SK-N-SH (cell line): ENCODE measurements around the gene VIM. TPM values are rescaled to one million over a fixed set of nuclear protein-coding genes. Genes with fewer than 3 reads are reported as not detected.

ENCODE experiments used
- CTCF ChIA-PET: fragments of 300-600, 350-600 bp; formaldehyde crosslinking; extraction: SDS; loops from one replicate; lab custom pipeline; 2021; lab: Yijun Ruan, JAX
- POLR2A ChIA-PET: fragments of 350-600 bp; sonication (Branson Sonifier 250); formaldehyde crosslinking; extraction: SDS; loops from one replicate; lab custom pipeline; 2020; ENCODE audit warnings: antibody characterized with exemption, inconsistent platforms; lab: Yijun Ruan, JAX
- DNase-seq: peaks from one replicate; pipeline ENCODE4 v3.0.0; 2012
- H2AFZ ChIP-seq: fragments of 200-600 bp; sonication (generic); 2 replicates; pipeline ENCODE4 v1.8.1; 2016; ENCODE audit warnings: antibody characterized with exemption, mild to moderate bottlenecking, low read depth
- H3F3A ChIP-seq: fragments of 200-600 bp; sonication (generic); replicated peaks from 2 replicates; pipeline ENCODE3; 2016; ENCODE audit warnings: antibody characterized with exemption, mild to moderate bottlenecking; ENCODE audit not compliant: insufficient read depth
- H3K27ac ChIP-seq, 2 experiments: fragments of 200-500 bp in 1 of 2; fragments of 200-600 bp in 1 of 2; sonication (Bioruptor generic) in 1 of 2; sonication (generic), shearing (Covaris generic) in 1 of 2; 2 replicates each; pipeline versions ENCODE4 v1.5.1 to v1.6.1; 2014 to 2016; ENCODE audit warnings: low read depth in 2 of 2, inconsistent platforms in 1 of 2, low read length in 1 of 2, mild to moderate bottlenecking in 1 of 2, mixed read lengths in 1 of 2
- H3K27me3 ChIP-seq: fragments of 200-600 bp; sonication (generic), shearing (Covaris generic); 2 replicates; pipeline ENCODE4 v1.6.1; 2016; ENCODE audit warnings: mixed run types; ENCODE audit not compliant: insufficient read depth
- H3K36me3 ChIP-seq, 2 experiments: fragments of 200-500 bp in 1 of 2; fragments of 200-600 bp in 1 of 2; sonication (Bioruptor generic) in 1 of 2; sonication (generic) in 1 of 2; replicated peaks in 1 of 2; 2 replicates each; pipeline versions ENCODE3 to v1.5.1; 2014 to 2016; ENCODE audit warnings: low read length in 1 of 2, mild to moderate bottlenecking in 1 of 2; ENCODE audit not compliant: insufficient read depth in 2 of 2, control insufficient read depth in 1 of 2
- H3K4me1 ChIP-seq, 2 experiments: fragments of 200-500 bp in 1 of 2; fragments of 200-600 bp in 1 of 2; sonication (Bioruptor generic) in 1 of 2; sonication (generic), shearing (Covaris generic) in 1 of 2; 2 replicates each; pipeline versions ENCODE4 v1.5.1 to v1.6.1; 2014 to 2016; ENCODE audit warnings: low read depth in 1 of 2, low read length in 1 of 2, mixed run types in 1 of 2; ENCODE audit not compliant: insufficient read depth in 2 of 2, control insufficient read depth in 1 of 2
- H3K4me2 ChIP-seq: fragments of 200-600 bp; sonication (generic), shearing (Covaris generic); 2 replicates; pipeline ENCODE4 v1.6.1; 2017; ENCODE audit warnings: mixed run types
- H3K4me3 ChIP-seq, 2 experiments: fragments of 200-500 bp in 1 of 2; fragments of 200-600 bp in 1 of 2; sonication (Bioruptor generic) in 1 of 2; sonication (generic), shearing (Covaris generic) in 1 of 2; 2 replicates each; pipeline versions ENCODE4 v1.5.1 to v1.8.1; 2014 to 2016; ENCODE audit warnings: low read depth in 2 of 2, inconsistent platforms in 1 of 2, low read length in 1 of 2, mild to moderate bottlenecking in 1 of 2, mixed read lengths in 1 of 2, moderate library complexity in 1 of 2
- H3K79me2 ChIP-seq: fragments of 200-600 bp; sonication (generic); 2 replicates; pipeline ENCODE4 v1.8.1; 2017; ENCODE audit warnings: mild to moderate bottlenecking; ENCODE audit not compliant: insufficient read depth
- H3K9ac ChIP-seq: fragments of 200-600 bp; sonication (generic); 2 replicates; pipeline ENCODE4 v1.6.1; 2017; ENCODE audit warnings: mixed run types
- H3K9me2 ChIP-seq: fragments of 200-600 bp; sonication (generic); 2 replicates; pipeline ENCODE4 v1.6.1; 2017; ENCODE audit warnings: mixed run types
- H3K9me3 ChIP-seq: fragments of 200-600 bp; sonication (generic); 2 replicates; pipeline ENCODE4 v1.6.1; 2017; ENCODE audit warnings: mixed run types, mild to moderate bottlenecking, moderate library complexity
- H4K20me1 ChIP-seq: fragments of 200-600 bp; sonication (generic); 2 replicates; pipeline ENCODE4 v1.6.1; 2017; ENCODE audit warnings: mild to moderate bottlenecking, mixed run types; ENCODE audit not compliant: insufficient read depth
- ELF1 ChIP-seq: IDR thresholded peaks from 2 replicates; pipeline ENCODE4 v1.4.0; 2012
- EP300 ChIP-seq, 2 experiments: IDR thresholded peaks; 2 replicates each; pipeline versions ENCODE4 v1.4.0 to v1.6.1; 2012; ENCODE audit warnings: borderline replicate concordance in 1 of 2, low read depth in 1 of 2, low read length in 1 of 2
- EZH2phosphoT487 ChIP-seq: fragments of 200-600 bp; sonication (generic); IDR thresholded peaks from 2 replicates; pipeline ENCODE4 v1.6.1; 2017; ENCODE audit warnings: low read depth, mixed run types, mild to moderate bottlenecking, antibody characterized with exemption, moderate library complexity, borderline replicate concordance
- FOSL2 ChIP-seq: IDR thresholded peaks from 2 replicates; pipeline ENCODE4 v1.4.0; 2012; ENCODE audit warnings: low read depth, mild to moderate bottlenecking, moderate library complexity, borderline replicate concordance
- FOXJ3 ChIP-seq: sonication (generic); formaldehyde crosslinking; IDR thresholded peaks from 2 replicates; pipeline ENCODE4 v1.5.1; 2020; ENCODE audit warnings: mild to moderate bottlenecking, missing genetic modification reagents
- RAD21 ChIP-seq: IDR thresholded peaks from 2 replicates; pipeline ENCODE4 v1.6.1; 2012; ENCODE audit warnings: mild to moderate bottlenecking, low read length
- SIN3A ChIP-seq: IDR thresholded peaks from 2 replicates; pipeline ENCODE4 v1.6.1; 2012; ENCODE audit warnings: low read depth, mild to moderate bottlenecking, low read length, moderate library complexity, borderline replicate concordance
- YY1 ChIP-seq: IDR thresholded peaks from 2 replicates; pipeline ENCODE4 v1.4.0; 2012; ENCODE audit warnings: low read depth, mild to moderate bottlenecking
- WGBS: methylation state at CpG from one replicate; pipeline ENCODE4 v1.1.6; 2017; ENCODE audit warnings: low lambda C conversion rate; 5-methylcytosine and 5-hydroxymethylcytosine counted together
- polyA plus RNA-seq, 3 experiments: library from polyadenylated mRNA; depleted of rRNA; stranded (reverse); fragments of >200 nt; gene quantifications; 2 replicates each; pipeline ENCODE4 v1.2.3, GENCODE V29; 2012
- TF ChIP-seq, protein P1 (sequence below): IDR thresholded peaks from 2 replicates; pipeline ENCODE4 v1.4.0; 2012; ENCODE audit warnings: low read depth, borderline replicate concordance
- TF ChIP-seq, protein P2 (sequence below): fragments of 200-600 bp; sonication (generic); IDR thresholded peaks from 2 replicates; pipeline ENCODE4 v1.6.1; 2017; ENCODE audit warnings: antibody characterized with exemption, mild to moderate bottlenecking, moderate library complexity
- TF ChIP-seq, protein P3 (sequence below): IDR thresholded peaks from 2 replicates; pipeline ENCODE4 v1.6.1; 2012; ENCODE audit warnings: mild to moderate bottlenecking, low read depth, low read length, moderate library complexity

Gene VIM
- polyA plus RNA-seq, 1 of the 3 experiments (the other 2 are of a cell fraction): 5,016 TPM

DNA sequence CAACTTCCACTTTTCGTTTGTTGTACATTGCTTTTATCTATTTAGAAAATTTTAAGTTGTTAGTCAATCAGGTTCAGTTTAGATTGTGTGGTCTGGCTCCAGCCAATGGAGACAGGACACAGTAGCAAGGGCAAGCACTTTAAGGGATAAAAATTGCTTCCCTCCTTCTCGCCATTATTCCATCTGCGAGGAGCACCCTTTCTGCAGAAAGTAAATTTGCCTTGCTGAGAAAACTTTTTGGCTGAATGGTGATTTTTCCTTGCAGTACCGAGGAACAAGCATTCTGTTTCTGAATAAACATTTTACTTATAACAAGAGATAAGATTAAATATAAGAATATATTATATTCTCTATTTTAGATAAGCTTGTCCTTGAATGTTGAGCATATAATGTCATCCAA is 34.5 kb downstream of the VIM start:
- no peaks in the 10 kb centered on the region for H3K36me3 ChIP-seq
- DNase-seq: no peak
- peaks cover 14% of the 10 kb centered on the region; the same call in 1 of the 2 replicates for H3K9me3 ChIP-seq
- no peak overlapping the region for H3K27ac ChIP-seq
- POLR2A ChIA-PET: no interaction called here
- H3K4me3 ChIP-seq: no peak overlapping the region
- TF ChIP-seq ELF1: no peak
- TF ChIP-seq SIN3A: no peak
- TF ChIP-seq, protein P1, sequence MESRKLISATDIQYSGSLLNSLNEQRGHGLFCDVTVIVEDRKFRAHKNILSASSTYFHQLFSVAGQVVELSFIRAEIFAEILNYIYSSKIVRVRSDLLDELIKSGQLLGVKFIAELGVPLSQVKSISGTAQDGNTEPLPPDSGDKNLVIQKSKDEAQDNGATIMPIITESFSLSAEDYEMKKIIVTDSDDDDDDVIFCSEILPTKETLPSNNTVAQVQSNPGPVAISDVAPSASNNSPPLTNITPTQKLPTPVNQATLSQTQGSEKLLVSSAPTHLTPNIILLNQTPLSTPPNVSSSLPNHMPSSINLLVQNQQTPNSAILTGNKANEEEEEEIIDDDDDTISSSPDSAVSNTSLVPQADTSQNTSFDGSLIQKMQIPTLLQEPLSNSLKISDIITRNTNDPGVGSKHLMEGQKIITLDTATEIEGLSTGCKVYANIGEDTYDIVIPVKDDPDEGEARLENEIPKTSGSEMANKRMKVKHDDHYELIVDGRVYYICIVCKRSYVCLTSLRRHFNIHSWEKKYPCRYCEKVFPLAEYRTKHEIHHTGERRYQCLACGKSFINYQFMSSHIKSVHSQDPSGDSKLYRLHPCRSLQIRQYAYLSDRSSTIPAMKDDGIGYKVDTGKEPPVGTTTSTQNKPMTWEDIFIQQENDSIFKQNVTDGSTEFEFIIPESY: no peak
- WGBS: 54% methylated on average over 4 of the region's 4 CpGs
- H3K9ac ChIP-seq: no peak overlapping the region
- no peaks in the 10 kb centered on the region for H3K27me3 ChIP-seq
- 0 out of 4 replicates have a peak, but pooled peaks cover 0 to under 1% of the 10 kb centered on the region in 2 experiments for H3K4me1 ChIP-seq
- H3K79me2 ChIP-seq: no peaks in the 10 kb centered on the region
- H4K20me1 ChIP-seq: no peaks in the 10 kb centered on the region
- H3K4me2 ChIP-seq: no peak overlapping the region
- no peaks in the 10 kb centered on the region for H3F3A ChIP-seq
- no peak overlapping the region for H2AFZ ChIP-seq
- H3K9me2 ChIP-seq: no peaks in the 10 kb centered on the region
- CTCF ChIA-PET: no interaction called here

DNA sequence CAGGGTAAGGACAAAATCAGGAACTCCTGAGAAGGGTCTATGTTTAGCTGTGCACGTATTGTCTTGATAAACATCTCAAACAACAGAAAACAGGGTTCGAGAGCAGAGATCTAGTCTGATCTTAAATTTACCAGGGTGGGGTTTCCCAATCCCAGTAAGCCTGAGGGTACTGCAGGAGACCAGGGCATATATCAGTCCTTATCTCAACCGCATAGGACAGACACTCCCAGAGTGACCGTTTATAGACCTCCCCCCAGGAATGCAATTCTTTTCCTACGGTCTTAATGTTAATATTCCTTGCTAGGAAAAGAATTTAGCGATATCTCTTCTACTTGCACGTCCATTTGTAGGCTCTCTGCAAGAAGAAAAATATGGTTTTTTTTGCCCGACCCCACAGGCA is 35.5 kb downstream of the VIM start:
- Histone ChIP-seq H3F3A (no peaks in the 10 kb centered on the region), H4K20me1 (no peaks in the 10 kb centered on the region), H3K9me2 (no peaks in the 10 kb centered on the region), H3K27me3 (no peaks in the 10 kb centered on the region; the same call in 1 of the 2 replicates), H2AFZ (no peak overlapping the region), H3K36me3 (no peaks in the 10 kb centered on the region), H3K4me2 (no peak overlapping the region), H3K27ac (no peak overlapping the region), H3K4me3 (no peak overlapping the region), H3K9me3 (peaks cover 14% of the 10 kb centered on the region; the same call in 1 of the 2 replicates), H3K4me1 (no peaks in the 10 kb centered on the region), H3K9ac (no peak overlapping the region), H3K79me2 (no peaks in the 10 kb centered on the region)
- DNase-seq: no peak
- ChIA-PET POLR2A (no interaction called here), CTCF (no interaction called here)
- 57% methylated on average over 8 of the region's 8 CpGs for WGBS
- no peak for TF ChIP-seq EP300 (IDR thresholded peaks at IDR 0.05; ENCODE audit: borderline replicate concordance in 1 of 2, low read depth in 1 of 2, low read length in 1 of 2)
- TF ChIP-seq EZH2phosphoT487: no peak
- TF ChIP-seq, protein P2, sequence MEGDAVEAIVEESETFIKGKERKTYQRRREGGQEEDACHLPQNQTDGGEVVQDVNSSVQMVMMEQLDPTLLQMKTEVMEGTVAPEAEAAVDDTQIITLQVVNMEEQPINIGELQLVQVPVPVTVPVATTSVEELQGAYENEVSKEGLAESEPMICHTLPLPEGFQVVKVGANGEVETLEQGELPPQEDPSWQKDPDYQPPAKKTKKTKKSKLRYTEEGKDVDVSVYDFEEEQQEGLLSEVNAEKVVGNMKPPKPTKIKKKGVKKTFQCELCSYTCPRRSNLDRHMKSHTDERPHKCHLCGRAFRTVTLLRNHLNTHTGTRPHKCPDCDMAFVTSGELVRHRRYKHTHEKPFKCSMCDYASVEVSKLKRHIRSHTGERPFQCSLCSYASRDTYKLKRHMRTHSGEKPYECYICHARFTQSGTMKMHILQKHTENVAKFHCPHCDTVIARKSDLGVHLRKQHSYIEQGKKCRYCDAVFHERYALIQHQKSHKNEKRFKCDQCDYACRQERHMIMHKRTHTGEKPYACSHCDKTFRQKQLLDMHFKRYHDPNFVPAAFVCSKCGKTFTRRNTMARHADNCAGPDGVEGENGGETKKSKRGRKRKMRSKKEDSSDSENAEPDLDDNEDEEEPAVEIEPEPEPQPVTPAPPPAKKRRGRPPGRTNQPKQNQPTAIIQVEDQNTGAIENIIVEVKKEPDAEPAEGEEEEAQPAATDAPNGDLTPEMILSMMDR: no peak
- TF ChIP-seq ELF1: no peak
- no peak for TF ChIP-seq RAD21
- TF ChIP-seq FOXJ3 (CRISPR knock-in tag): no peak
- TF ChIP-seq FOSL2: no peak
- no peak for TF ChIP-seq YY1
- TF ChIP-seq, protein P3, sequence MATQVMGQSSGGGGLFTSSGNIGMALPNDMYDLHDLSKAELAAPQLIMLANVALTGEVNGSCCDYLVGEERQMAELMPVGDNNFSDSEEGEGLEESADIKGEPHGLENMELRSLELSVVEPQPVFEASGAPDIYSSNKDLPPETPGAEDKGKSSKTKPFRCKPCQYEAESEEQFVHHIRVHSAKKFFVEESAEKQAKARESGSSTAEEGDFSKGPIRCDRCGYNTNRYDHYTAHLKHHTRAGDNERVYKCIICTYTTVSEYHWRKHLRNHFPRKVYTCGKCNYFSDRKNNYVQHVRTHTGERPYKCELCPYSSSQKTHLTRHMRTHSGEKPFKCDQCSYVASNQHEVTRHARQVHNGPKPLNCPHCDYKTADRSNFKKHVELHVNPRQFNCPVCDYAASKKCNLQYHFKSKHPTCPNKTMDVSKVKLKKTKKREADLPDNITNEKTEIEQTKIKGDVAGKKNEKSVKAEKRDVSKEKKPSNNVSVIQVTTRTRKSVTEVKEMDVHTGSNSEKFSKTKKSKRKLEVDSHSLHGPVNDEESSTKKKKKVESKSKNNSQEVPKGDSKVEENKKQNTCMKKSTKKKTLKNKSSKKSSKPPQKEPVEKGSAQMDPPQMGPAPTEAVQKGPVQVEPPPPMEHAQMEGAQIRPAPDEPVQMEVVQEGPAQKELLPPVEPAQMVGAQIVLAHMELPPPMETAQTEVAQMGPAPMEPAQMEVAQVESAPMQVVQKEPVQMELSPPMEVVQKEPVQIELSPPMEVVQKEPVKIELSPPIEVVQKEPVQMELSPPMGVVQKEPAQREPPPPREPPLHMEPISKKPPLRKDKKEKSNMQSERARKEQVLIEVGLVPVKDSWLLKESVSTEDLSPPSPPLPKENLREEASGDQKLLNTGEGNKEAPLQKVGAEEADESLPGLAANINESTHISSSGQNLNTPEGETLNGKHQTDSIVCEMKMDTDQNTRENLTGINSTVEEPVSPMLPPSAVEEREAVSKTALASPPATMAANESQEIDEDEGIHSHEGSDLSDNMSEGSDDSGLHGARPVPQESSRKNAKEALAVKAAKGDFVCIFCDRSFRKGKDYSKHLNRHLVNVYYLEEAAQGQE: no peak
